GM18873 (cell line): Measurements from ENCODE around the gene DPH6.
"Not testable (repeated sequence)": the region's sequence is repeated elsewhere in the genome, so short reads cannot be mapped to it uniquely, and the experiment has no call there.

Experiments
- ATAC-seq: cut with Tn5 transposase; IDR thresholded peaks from one replicate; pipeline ENCODE4 v1.9.1; 2021; ENCODE audit warnings: mild to moderate bottlenecking, moderate library complexity, moderate number of reproducible peaks; ENCODE audit not compliant: unreplicated experiment, low FRiP score

DPH6 gene

DNA sequence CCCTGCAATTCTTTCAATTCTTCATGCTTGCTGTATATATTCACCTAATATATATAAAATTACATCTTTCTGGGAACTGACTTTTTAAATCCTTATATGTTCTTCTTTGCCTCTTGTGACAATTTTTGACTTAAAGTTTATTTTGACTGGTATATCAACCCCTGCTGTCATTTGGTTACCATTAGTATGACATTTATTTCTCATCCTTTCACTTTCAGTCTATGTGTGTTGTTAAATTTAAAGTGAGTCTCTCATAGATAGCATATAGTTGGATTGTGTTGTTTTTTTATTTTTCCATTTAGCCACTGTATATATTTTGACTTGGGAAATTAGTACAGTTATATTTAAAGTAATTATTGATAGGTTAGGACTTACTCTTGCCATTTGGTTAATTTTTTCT, 194.9 kb downstream of the DPH6 start:
- no peak for ATAC-seq

DNA sequence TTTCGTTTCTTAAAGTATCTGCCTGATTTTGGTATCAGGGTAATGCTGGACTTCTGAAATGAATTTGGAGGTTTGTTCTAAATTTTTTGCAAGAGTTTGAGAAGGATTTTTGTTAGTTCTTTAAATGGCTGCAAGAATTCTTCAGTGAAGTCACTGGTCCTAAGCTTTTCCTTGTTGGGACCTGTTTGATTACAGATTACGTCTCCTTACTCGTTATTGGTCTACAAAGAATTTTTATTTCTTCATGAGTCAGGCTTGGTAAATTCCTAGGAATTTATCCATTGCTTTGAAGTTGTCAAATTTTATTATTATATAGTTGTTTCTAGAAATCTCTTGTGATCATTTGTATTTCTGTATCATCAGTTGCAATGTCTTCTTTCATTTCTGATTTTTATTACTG, 196.0 kb downstream of the DPH6 start:
- ATAC-seq, result no peak

DNA sequence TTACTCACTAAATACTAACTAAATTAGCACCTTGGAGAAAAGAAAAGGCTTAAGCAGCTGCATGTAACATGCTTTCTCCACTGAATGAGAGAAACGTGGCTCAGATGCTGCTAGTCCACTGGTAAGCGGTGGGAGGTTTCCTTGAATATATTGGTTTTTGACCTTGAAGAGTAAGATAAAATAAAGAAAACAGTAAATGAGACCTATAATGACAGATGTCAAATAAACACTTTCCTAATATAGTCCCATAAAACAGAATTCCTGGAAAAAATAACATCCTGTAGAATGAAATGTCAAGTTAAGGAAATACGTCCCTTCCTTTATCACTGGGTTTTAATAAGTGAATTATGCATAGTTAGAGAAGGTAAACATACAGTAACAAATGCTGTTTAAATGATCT, 215.0 kb downstream of the DPH6 start:
- ATAC-seq, result no peak

DNA sequence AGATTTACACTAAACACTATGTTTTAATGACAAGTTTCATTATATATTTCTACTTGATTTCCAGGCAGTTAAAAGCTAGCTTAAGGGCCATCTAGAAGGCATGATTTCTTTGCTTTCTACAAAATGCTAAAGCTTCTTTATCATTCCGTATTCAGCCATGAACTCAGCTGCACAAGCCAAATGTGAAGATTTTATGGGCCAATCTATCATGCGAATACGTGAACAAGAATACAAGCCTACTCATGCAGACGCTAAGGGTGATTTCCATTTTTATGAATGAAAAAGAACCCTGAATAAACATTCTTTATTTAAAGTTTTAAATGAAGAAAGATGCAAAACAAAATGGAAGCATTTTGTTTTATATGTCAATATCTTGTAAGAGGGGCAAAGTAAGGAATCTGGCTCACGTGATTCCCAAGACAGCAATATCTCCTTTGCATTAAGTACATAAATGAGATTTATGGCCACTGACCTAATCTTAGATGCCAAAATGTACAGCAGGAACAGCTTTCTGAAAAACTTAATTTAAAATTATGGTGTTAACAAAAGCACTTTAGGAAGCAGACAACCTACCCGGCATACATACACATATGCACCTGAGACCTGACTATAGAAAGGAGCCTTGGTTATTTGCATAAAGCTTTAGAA, 215.8 kb downstream of the DPH6 start:
- no peak for ATAC-seq

DNA sequence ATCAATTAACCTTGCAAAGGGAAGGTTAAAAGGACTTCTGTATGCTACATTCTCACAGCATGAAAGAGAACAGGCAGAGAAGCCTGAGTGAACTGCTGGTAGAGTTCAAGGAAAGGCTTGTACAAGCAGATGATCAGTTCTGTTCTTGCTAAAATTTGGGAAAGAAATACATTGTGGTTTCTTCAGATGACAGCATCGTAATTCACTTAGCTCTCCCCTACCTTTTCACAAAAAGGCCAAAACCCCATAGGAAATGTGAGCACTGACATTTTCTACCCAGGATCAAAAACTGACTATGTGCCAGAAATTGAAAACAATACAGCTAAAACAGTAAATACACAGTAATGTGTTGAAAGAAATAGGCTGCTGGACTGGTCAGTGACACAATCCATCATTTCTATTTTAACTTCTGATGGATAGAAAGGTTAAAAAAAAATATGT, 216.4 kb downstream of the DPH6 start:
- ATAC-seq, result no peak

DNA sequence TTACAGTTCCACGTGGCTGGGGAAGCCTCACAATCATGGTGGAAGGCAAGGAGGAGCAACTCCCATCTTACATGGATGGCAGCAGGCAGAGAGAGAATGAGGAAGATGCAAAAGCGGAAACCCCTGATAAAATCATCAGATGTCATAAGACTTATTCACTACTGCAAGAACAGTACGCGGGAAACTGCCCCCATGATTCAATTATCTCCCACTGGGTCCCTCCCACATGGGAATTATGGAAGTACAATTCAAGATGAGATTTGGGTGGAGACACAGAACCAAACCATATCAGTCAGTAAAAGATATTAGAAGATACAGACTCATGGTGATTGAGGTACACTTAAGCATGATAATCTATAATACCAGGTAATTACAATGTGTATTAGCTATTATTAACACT, 217.1 kb downstream of the DPH6 start:
- not testable (repeated sequence) for ATAC-seq

DNA sequence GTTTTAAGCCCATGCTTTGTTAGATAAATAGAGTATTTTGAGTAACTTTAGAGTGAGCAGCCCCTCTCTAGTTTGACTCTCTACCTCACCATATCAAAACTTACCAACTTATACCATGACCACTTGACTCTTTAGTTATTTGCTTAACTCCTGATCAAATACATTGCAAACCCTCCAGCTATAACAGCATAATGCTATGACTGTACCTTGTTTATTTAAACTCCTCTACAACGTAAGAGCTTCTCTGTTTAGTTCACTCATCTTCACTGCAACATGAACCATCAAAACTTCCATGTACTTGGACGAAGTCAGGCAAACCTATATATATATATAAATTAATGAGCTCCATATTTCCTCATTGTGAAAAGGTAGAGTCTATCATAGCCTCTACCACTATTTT, 218.2 kb downstream of the DPH6 start:
- ATAC-seq, result no peak

DNA sequence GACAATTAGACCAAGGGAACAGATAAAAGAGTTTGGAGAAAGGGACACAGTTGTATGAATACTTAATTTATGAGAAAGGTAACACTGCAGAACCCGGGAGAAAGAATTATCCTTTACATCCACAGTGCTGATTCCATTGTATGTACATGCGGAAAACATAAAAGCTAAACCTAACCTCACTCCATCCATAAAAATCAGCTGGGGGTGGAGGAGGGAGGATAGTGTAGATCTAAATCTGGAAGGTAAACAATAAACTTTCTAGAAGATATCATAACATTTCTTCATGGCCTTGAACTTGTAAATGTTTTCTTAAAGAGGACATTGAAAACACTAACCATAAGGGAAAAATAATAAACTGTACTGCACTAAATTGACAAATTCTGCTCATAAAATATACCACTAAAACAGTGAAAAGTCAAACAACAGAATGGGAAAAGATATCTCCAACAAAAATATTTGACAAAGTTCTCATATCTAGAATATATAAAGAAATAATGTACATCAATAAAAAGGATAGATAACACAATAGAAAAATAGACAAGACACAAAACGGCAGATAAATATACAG, 220.5 kb downstream of the DPH6 start:
- no peak for ATAC-seq

DNA sequence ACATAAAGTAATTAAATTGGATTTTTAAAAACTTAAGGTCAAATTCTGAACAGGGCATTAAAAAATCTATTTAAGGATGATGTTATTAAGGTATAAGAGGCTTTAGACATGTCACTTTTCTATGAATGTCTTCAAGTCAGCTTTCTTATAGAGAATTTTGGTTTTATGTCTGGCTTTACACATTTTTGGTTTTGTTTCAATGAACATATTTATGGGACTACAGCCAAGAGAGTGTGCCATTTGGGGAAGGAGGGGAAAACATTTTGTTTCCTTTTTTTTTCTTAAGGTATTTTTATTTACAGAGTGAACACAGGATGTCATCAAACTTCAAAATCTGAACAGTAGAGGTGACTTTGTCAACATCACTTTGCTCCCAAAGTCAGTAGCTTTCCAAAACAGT, 222.8 kb downstream of the DPH6 start:
- ATAC-seq, result no peak

DNA sequence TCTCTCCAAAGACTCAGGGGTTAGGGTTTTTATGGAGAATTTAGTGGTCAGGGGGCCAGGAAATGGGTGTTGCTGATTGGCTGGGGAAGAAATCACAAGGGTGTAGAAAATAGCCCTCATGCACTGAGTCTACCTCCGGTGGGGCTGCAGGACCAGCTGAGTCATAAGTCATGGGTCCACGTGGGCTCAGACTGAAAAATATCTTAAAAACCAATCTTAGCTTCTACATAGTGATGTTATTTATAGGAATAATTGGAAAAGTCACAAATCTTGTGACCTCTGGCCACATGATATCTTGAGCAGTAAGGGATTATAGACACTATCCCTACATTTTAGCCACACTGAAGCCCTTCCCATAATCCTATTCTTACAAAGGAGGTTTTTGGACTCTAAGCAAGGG, 224.0 kb downstream of the DPH6 start:
- no peak for ATAC-seq

DNA sequence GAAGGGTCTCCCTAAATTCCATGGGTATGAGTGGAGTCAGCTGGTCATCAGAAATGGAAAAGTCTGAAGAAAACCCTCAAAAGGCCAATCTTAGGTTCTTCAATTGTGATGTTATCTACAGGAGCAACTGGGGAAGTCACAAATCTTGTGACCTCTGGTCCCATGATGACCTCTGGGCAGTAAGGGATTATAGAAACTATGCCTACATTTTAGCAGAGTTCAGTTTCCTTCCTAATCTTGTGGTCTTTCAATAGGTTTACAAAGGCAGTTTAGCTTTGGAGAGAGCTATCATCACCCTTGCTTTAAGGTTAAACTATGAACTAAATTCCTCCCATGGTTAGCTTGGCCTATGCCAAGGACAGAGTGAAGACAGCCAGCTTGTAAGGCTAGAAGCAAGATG, 225.1 kb downstream of the DPH6 start:
- ATAC-seq, result no peak
